GM12801 (cell line): ENCODE data around the gene ACAN.

Experiments
- CTCF ChIP-seq: IDR thresholded peaks from one replicate; pipeline ENCODE4 v1.5.1; 2011; ENCODE audit warnings: control low read depth; ENCODE audit not compliant: insufficient read length; ENCODE audit errors: extremely low read depth

Gene ACAN

GRCh38 chr15:88913017-88913849, 110.0 kb downstream of the ACAN start, which contains the start of gene MFGE8:
Gene MFGE8, minus strand, starts transcription at chr15:88913379. Its CDS starts 60 bp downstream, at chr15:88913319.
- no peak for TF ChIP-seq CTCF

DNA sequence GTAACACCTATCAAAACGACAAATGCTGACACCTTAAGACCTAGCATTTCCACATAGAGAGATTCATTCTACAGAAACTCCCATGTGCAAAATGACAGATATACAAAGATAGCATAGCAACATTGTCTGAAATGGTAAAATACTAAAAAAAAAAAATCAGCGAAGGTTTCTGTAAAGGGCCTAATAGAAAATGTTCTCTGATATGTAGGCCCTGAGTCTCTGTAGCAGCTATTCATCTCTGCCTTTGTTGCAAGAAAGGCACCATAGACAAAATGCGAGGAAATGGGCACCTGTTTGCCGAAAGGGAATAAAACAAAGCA, 110.6 kb downstream of the ACAN start:
- no peak for TF ChIP-seq CTCF

- TF ChIP-seq CTCF, result no peak
These were observed 112.1 kb downstream of the ACAN start for GRCh38 chr15:88915354-88915753.

- no peak for TF ChIP-seq CTCF
These were observed 114.5 kb downstream of the ACAN start for GRCh38 chr15:88917760-88918159.

DNA sequence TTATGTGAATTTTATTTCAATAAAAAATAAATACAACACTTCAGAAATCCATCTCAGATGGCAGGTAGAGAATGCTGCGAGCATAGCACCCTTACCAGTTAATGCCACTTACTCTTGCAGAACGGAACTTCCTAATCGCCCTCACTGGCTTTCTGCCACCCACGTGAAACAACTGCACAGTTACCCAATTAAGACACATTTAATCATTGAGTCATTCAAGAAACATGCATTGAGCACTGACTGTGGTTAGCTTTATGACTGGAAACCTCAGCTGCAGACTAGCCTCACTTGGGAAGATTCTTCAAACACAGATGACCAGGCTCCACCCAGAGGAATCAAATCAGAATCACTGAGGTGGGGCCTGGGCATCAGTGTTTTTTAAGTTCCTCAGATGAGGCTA, 115.5 kb downstream of the ACAN start:
- TF ChIP-seq CTCF, result no peak

DNA sequence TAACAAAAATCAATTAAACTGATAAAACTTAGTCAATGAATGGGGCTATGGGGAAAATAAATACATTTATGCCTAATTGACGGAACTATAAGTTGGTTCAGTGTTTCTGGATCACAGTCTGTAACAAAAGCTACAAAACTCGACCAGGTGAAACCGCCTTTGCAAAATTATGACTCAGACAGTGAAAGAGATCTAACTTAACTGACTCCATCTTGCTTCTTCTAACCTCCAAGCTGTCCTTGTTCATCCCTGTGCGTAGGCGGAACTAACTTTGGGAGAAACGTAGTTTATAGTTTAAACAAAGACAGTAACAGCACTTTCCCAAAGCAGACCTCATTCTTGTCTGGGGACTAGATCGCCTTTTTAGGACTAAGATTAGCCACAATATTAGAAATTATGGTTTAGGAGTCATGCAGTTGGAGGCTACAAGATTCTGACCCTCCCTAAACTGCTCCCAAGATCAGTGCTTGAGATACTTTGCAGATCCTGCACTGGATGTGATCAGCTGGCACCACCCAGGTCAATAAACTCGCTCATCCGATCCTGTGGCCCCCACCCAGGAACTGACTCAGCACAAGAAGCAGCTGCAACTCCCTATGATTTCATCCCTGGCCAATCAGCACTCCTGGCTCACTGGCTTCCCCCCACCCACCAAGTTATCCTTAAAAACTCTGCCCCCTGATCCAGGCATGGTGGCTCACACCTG, 117.1 kb downstream of the ACAN start:
- TF ChIP-seq CTCF, result no peak
